ENCODE data around the gene BNC2.

GRCh38 chr9:16675131-16675530 is 195.3 kb downstream of the BNC2 start:
- TF ChIP-seq POLR2A (IDR thresholded peaks at IDR 0.05) (no peak), CTCF (IDR thresholded peaks at IDR 0.05) (no peak), EP300 (IDR thresholded peaks at IDR 0.05) (no peak)
